GM18517 (cell line): ENCODE results near the gene OR6B3.
"Not testable (repeated sequence)": the region's sequence is repeated elsewhere in the genome, so short reads cannot be mapped to it uniquely, and the experiment has no call there.

Experiments
- ATAC-seq: cut with Tn5 transposase; IDR thresholded peaks from one replicate; pipeline ENCODE4 v1.9.1; 2021; ENCODE audit warnings: mild to moderate bottlenecking, moderate library complexity; ENCODE audit not compliant: unreplicated experiment

The OR6B3 gene

DNA sequence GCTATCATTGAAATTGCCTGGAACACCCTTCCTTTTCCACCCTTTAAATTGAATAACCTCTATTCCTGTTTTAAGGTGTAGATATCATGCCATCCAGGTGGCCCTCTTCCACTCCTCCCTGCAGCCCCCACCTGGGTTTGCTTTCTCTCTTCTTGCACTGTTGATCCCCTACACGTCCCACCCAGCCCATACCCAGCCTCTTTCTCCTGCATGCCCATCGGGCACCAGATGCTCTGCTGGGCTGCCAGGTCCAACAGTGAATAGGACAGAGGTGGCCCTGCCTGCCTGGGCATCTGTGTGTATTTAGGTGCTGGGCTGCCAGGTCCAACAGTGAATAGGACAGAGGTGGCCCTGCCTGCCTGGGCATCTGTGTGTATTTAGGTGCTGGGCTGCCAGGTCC lies 9.2 kb downstream of the OR6B3 start:
- not testable (repeated sequence) for ATAC-seq

DNA sequence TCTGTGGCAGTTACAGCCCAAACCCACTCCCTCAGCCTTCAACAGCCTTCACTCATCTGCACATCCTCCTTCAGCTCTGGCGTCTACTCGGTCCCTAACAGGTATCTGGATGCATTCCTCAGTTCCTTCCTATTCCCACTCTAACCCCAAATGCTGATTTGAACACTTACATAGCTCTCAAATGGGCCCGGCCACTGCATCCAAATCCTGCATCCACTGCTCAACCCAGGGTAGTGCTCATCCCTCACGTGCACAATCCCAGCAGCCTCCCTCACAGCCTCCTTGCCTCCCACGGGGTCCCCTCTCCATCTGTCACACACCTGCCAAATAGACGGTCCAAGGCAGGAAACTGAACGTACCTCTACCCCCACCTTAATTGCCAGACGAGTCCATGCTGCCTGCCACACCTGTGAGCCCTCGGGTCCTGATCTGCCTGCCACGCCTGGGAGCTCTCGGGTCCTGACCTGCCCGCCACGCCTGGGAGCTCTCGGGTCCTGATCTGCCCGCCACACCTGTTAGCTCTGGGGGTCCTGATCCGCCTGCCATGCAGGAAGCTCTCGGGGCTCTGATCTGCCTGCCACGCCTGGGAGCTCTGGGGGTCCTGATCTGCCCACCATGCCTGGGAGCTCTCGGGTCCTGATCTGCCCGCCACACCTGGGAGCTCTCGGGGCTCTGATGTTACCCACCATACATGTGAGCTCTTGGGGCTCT lies 9.9 kb downstream of the OR6B3 start:
- ATAC-seq = no peak

DNA sequence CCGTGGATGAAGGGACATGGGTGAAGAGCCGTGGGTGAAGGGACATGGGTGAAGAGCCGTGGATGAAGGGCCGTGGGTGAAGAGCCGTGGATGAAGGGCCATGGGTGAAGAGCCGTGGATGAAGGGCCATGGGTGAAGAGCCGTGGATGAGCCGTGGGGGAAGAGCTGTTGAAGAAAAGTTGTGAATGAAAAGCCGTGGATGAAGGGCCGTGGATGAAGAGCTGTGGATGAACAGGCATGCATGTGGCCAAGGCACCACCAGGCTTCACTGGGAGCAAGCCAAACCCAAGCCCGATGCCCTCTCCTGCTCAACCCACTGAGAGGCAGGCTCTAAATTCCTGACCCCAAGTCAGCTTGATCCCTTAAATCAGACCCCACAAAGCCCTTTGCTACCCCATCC lies 10.6 kb downstream of the OR6B3 start:
- no peak for ATAC-seq

DNA sequence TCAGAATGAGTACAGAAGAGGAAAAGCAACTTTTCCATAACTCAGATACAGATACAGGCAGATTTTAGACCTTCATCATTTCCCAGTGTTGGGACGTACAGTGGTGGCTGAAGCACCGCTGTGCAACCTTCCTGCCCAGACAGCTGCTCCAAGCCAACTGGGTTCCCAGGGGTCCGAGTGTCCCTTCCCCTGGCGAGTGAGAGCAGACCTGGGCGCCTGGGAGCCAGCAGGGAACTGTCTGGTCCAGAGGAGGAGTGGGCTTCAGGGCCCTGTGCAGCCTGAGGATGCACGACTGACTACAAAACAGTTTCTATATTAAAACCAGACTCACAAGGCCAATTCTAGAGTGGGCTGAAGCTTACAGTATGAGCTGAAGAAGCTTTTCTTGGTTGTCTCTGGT lies 12.0 kb downstream of the OR6B3 start:
- ATAC-seq = no peak

DNA sequence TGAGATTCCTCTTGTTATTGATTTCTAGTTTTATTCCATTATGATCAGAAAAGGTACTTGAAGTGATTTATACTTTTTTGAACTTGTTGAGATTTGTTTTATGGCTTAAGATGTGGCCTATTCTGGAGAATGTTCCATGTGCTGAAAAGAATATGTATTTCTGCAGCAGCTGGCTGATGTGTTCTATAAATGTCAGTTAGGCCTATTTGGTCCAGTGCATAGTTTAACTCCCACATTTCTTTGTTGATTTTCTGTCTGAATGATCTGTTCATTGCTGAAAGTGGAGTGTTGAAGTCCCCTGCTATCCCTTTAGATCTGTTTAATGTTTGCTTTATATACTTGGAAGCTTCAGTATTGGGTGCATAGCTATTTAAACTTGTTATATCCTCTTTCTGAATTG lies 16.0 kb downstream of the OR6B3 start:
- no peak for ATAC-seq

DNA sequence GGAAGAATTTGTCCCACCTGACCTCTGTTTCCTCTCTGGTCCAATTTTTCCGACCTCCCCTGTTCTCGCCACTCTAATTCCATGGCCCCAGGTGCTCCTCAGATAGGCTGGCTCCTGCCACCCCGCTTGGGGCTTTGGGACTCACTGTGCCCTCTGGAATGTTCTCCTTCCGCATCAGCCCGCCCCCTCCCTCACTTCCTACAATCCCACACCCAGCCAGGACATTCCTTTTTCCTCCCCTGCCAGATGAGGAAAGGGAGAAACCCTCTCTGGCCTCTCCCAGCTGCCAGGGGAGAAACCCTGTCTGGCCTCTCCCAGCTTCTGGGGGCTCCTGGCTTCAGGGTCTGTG lies 20.0 kb downstream of the OR6B3 start:
- ATAC-seq = no peak

DNA sequence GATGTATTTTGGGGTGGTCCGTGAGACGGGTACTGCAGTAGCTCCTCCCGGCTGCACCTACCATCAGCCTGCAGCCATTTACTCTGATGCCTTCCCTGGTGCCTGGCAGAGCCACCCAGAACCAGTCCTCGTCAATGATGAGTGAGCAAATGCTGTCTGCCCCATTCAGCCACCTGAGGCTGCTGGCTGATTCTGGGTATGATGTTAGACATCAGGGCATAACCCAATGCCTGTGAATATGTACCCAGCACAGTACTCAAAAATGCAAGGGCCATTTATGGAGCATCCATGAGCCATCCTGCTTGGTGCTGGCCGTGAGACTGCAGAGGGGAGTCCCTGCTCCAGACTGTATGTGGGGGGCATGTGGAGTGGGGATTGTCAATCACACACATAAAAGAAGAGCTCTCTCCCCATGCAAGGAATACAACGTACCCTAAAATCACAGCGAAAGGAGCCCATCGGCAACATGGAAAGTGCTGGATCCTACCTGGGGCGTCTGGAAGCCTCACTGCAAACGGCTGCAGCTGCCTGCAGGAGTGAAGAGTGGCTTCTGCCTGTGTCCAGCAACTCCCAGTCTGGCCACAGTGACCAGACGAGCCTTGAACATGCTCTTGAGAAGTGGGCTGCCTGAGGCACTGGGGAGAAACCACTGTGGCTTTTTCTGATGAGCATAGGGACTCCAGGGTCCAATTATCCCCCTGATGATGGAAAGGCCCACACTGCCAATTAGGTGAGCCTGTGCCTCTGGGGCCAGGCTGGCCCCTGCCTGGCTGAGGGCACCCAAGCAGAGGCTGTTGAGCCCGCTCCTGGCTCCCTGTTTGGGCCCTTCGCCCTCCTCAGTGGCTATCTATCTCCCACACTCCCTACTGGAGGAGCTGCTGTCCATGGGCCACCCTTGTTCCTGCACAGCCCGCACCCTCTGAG lies 20.7 kb downstream of the OR6B3 start:
- no peak for ATAC-seq

DNA sequence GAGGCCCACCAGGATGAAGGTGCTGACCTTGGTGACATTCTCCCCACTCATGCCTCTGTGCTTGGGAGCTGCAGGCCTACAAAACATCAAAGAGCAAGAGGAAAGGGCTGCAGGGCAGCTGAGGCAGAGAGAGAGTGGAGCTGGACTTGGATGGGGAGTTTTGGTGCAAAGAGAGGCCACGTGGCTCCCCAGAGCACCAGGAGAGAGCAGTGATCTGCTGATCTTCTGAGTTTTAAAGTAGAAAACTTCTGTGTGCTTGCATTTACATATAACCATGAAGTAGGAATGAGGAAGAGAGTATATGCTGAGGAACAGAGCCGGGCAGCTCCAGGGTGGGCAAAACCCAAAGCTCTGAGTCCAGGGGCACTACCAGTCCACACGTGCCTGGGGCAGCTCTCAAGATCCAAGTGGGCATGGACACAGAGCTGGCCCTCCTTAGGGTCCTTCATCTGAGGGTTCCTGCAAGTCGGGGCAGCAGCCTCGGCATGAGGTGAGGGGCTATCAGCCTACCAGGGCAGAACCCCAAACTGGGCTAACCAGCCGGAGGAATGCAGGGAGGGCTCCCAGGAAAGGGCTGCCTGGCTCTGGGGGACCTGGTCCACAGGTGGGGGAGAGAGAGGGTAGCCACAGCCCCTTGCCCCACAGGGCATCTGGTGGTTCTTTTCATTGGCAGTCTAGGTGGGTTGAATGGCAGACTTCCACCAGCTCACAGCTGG lies 22.8 kb downstream of the OR6B3 start, which contains the start of gene OR6B2:
Gene OR6B2 (minus strand): TSS at position 51 of the 716 bp plus-strand sequence. CDS start 0 bp downstream, at position 51.
- ATAC-seq = no peak

DNA sequence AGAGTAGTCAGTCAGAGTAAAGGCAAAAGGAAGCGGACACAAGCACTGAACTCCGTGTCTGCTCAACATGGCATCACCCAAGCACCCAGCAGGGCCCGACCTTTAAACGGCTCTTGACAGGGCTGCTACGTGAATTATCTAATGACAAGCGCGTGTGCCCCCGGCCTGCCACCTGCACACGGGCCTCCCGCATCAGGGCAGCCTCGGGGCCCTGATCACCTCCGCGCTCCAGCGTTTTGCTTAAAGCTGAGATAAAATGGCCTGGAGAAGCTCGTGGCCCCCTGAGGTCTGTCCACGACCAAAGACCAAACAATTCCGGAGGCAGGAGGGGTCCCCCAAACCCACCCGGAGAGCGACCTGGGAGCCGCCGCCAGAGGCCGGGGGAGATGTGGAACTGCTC lies 28.6 kb downstream of the OR6B3 start:
- no peak for ATAC-seq

DNA sequence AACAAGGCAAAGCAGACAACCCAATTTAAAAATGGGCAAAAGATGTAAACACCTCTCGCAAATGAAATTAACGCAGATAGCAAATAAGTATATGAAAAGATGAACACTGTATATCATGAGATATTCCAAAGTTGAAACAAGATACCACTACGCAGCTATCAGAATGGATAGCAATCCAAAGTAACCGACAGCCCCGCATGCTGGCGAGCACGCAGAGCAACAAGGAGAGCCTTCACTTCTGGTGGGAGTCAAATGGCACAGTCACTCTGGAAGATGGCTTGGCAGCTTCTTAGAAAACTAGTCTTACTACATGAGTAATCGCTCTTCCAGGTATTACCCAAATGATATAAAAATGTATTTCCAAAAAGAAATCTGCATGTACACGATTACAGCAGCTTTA lies 29.5 kb downstream of the OR6B3 start:
- ATAC-seq = no peak

DNA sequence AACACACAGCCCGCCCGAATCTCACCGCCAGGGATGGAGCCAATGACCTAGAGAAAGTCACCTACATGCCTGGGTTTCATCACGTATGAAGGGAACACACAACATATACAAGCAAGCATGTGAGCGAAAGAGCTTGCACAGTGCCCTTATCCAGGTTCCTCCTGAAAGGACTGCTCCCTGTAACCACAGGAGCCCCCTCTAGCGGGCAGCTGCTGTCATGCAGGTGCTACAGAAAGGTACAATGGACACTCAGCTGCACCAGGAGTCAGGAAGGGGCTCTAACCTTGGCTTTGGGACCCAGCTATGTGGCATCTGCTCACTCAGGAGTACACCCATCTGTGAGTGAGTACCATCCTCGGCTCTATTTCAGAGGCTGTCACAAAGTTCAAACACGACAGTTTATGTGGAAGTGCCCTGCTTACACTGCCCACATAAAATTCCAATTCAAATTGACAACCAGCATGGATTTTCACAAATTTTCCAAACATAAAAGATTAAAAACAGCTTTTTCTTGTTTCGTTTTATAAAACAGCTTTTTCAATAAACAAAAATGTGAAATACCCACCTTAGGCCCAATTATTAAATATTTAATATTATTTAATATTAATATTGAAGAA lies 31.7 kb downstream of the OR6B3 start:
- no peak for ATAC-seq

DNA sequence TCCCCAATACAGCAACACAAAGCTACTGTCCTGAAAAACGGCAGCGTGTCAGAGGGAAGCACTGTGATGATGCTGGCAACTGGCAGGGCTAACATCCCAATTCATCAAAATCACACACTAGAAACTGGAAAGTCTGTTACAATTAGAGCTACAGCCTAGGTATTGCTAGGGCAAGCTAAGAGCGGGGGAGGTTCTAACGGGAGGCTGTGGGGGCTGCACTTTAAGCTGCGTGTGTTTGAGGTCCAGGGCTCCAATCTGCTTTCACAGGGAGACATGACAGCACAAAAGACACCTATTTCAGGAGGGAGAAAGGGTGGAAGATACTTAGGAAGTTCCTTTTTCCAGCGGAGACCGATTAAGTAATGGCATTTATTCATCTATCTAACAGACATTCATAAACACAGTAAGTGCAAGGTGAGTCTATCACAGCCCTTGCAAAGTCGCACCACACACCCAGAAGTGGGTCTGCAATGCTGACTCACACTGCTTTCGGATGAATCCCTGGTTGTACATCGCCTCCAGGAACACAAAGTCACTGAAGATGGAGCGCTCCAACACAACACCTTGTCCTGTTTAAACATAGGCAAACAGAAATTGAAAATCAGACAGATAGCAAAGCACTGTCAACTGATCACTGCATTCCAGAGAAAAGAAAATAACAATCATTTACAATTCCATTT lies 35.1 kb downstream of the OR6B3 start:
- no peak for ATAC-seq

DNA sequence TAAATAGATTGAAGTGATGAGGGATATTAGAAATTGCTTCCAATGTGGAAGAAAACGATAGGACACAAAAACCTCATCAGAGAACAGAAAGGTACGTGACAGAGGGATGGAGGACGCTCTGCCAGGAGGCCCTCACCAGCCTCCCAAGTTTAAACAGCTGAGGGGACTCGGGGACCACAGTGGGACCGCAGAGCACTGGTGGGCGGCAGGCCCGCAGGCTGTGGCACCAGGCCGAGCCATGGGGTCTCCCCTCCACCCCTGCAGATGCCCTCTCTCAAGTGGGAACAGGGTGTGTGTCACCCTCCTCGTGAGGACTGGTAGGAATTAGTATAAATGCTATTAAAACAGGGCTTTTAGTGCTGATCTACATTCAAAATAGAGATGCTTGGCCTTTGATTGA lies 39.0 kb downstream of the OR6B3 start:
- no peak for ATAC-seq

DNA sequence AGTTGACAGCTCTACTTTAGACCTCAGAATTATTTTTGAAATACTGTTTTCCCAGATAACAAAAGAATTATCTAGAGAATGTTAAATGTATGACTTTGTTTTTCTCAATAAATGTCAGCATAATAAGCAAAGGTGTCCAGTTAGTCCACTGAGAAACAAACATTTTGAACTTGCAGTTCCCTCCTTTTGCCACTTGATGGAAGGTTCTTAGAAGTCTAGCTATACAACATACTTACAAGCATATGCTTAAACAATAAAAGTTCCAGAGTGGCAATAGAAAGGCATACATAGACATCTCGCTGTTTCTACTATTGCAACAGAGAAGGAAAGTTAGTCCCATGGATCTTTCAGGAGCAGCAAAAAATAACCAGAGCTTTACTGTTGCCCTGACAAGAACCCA lies 40.0 kb downstream of the OR6B3 start:
- ATAC-seq = no peak

DNA sequence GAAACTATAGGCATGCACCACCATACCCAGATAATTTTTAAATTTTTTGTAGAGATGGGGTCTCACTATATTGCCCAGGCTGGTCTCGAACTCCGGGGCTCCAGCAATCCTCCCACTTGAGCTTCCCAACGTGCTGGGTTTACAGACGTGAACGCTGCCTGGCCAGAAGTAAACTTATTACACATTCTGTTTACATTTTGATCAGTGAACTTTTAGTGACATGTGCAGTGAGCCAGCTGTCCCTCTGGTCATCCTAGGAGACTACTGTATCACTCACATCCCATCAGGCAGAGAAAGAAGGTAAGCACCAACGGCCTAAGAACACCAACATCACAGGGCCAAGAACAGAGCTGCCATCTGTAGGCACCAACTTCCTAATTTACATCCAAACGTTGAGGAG lies 50.3 kb downstream of the OR6B3 start:
- ATAC-seq = no peak

DNA sequence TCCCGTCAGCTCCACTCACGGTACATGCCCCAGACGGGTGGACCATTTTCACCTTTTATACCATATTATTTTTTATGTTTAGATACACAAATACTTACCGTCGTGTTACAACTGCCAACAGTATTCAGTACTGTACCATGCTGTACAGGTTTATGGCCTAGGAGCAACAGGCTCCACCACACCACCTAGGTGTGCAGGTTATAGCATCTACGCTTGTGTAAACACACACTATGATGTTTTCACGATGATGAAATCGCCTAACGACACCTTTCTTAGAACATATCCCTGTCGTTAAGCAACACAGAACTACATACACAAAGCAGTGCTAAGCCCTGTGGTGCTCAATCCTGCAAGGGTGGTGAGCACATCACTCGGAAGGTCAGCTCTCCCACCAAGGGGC lies 52.6 kb downstream of the OR6B3 start:
- ATAC-seq = no peak

DNA sequence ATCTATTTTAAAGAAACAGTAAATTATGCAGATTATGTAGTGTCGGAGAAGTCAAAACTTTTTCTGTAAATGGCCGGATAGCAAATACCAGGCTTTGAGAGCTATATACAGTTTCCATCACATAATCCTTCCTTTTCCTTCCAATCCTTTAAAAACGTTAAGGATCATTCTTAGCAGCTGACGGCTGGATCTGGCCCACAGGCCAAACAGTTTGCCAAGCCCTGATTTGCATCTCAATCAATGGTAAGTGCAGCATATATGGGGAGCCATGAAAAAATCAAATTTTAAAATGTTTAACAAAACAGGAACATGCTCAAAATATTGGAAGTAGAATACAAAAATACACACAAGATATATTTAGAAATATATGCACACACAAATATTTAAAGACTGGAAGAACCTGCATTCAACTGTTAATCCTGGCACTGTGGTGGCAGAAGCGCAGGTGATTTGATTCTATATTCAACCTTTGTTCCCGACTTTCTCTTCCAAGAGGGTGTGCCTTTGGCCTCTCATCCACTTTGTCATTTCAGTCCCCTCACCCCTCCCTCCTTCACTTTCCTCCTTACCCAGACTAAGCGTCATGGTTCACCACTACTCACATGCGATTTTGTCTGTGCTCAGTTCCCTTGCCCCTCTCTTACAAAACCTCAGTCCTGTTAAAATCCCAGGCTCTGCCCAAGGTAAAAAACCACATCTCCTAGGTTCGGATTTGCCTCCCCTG lies 55.5 kb downstream of the OR6B3 start:
- no peak for ATAC-seq
